H1 (cell line): ENCODE results near the gene XKR7. TPM values are rescaled to one million over a fixed set of nuclear protein-coding genes. Genes with fewer than 3 reads are reported as not detected.

Experiments
- CTCF ChIA-PET: fragments of 300-600 bp; sonication (Branson Sonifier 250); formaldehyde crosslinking; loops from one replicate; lab custom pipeline; 2021; ENCODE audit not compliant: partially characterized antibody; lab: Charles Lee
- POLR2A ChIA-PET: fragments of 300-600 bp; sonication (Branson Sonifier 250); formaldehyde crosslinking; loops from one replicate; lab custom pipeline; 2021; ENCODE audit warnings: inconsistent platforms; ENCODE audit not compliant: partially characterized antibody; lab: Charles Lee
- DNase-seq, 2 experiments: peaks; one replicate each; pipeline versions ENCODE4 v3.0.0 to v3.0.0-alpha.2; 2010 to 2022; ENCODE audit warnings: low spot score in 2 of 2, low read depth in 1 of 2, mixed read lengths in 1 of 2
- FAIRE-seq: peaks from 2 replicates; lab custom pipeline; 2011; peaks lifted over from hg19 to GRCh38; lab: Jason Lieb, UNC
- H2AFZ ChIP-seq: 2 replicates; pipeline ENCODE4 v1.8.1; 2012; ENCODE audit warnings: low read length, inconsistent platforms
- H2AK5ac ChIP-seq: 2 replicates; pipeline ENCODE4 v1.6.1; 2013; ENCODE audit warnings: low read depth, low read length
- H2BK120ac ChIP-seq: replicated peaks from 2 replicates; pipeline ENCODE3; 2013; ENCODE audit warnings: low read depth, low read length, inconsistent platforms
- H2BK12ac ChIP-seq: 2 replicates; pipeline ENCODE4 v1.6.1; 2013; ENCODE audit warnings: low read depth, low read length
- H2BK15ac ChIP-seq: 2 replicates; pipeline ENCODE4 v1.6.1; 2013; ENCODE audit warnings: low read length
- H2BK20ac ChIP-seq: 2 replicates; pipeline ENCODE4 v1.6.1; 2013; ENCODE audit warnings: low read length
- H2BK5ac ChIP-seq: 2 replicates; pipeline ENCODE4 v1.6.1; 2013; ENCODE audit warnings: low read depth, low read length
- H3K14ac ChIP-seq: 2 replicates; pipeline ENCODE4 v1.6.1; 2013; ENCODE audit warnings: inconsistent platforms; ENCODE audit not compliant: insufficient read length
- H3K18ac ChIP-seq: 2 replicates; pipeline ENCODE4 v1.6.1; 2013; ENCODE audit warnings: low read length; ENCODE audit errors: extremely low read depth
- H3K23ac ChIP-seq: 2 replicates; pipeline ENCODE4 v1.6.1; 2013; ENCODE audit warnings: inconsistent platforms; ENCODE audit not compliant: insufficient read length
- H3K23me2 ChIP-seq: 2 replicates; pipeline ENCODE4 v1.6.1; 2013; ENCODE audit warnings: low read depth, low read length
- H3K27ac ChIP-seq: 2 replicates; pipeline ENCODE4 v1.6.1; 2011; ENCODE audit warnings: low read depth, low read length, inconsistent platforms
- H3K27me3 ChIP-seq, 4 experiments: replicated peaks in 1 of 4; 1 replicate in 1 of 4; 2 replicates in 3 of 4; pipeline versions ENCODE4 v1.6.1 to v1.8.1; 2011 to 2013; ENCODE audit warnings: low read length in 3 of 4, mild to moderate bottlenecking in 3 of 4, inconsistent platforms in 2 of 4, mixed read lengths in 2 of 4, moderate library complexity in 1 of 4; ENCODE audit not compliant: control insufficient read depth in 3 of 4, insufficient read depth in 3 of 4; ENCODE audit errors: extremely low read depth in 1 of 4
- H3K36me3 ChIP-seq, 4 experiments: 2 replicates each; pipeline versions ENCODE4 v1.6.1 to v1.8.1; 2011 to 2013; ENCODE audit warnings: mild to moderate bottlenecking in 4 of 4, low read length in 3 of 4, moderate library complexity in 2 of 4, control low read depth in 1 of 4, inconsistent platforms in 1 of 4; ENCODE audit not compliant: insufficient read depth in 4 of 4, control insufficient read depth in 2 of 4
- H3K4ac ChIP-seq: replicated peaks from 2 replicates; pipeline ENCODE3; 2013; ENCODE audit warnings: low read length, low read depth, mixed read lengths, inconsistent platforms; ENCODE audit not compliant: insufficient read length
- H3K4me1 ChIP-seq, 4 experiments: replicated peaks in 1 of 4; 1 replicate in 1 of 4; 2 replicates in 3 of 4; pipeline versions ENCODE4 v1.6.1 to v1.8.1; 2011 to 2013; ENCODE audit warnings: low read length in 3 of 4, inconsistent platforms in 2 of 4, mixed read lengths in 1 of 4; ENCODE audit not compliant: insufficient read depth in 4 of 4, control insufficient read depth in 3 of 4
- H3K4me2 ChIP-seq, 2 experiments: 2 replicates each; pipeline versions ENCODE4 v1.6.1 to v1.8.1; 2011 to 2013; ENCODE audit warnings: low read depth in 2 of 2, low read length in 2 of 2, control low read depth in 1 of 2, inconsistent platforms in 1 of 2, mild to moderate bottlenecking in 1 of 2; ENCODE audit not compliant: insufficient read depth in 1 of 2
- H3K4me3 ChIP-seq, 4 experiments: fragments of 200-600, 300-600 bp in 1 of 4; sonication (generic), shearing (Covaris generic), sonication (Bioruptor Twin) in 1 of 4; 2 replicates each; pipeline versions ENCODE4 v1.5.1 to v1.8.1; 2011 to 2016; ENCODE audit warnings: low read length in 4 of 4, low read depth in 3 of 4, control low read depth in 2 of 4, inconsistent platforms in 2 of 4, mild to moderate bottlenecking in 2 of 4, mixed read lengths in 1 of 4, moderate library complexity in 1 of 4; ENCODE audit not compliant: insufficient read depth in 2 of 4; ENCODE audit errors: extremely low read depth in 1 of 4
- H3K56ac ChIP-seq: replicated peaks from 2 replicates; pipeline ENCODE3; 2013; ENCODE audit warnings: low read depth, mild to moderate bottlenecking, mixed read lengths, low read length, inconsistent platforms; ENCODE audit not compliant: insufficient read length
- H3K79me1 ChIP-seq: 2 replicates; pipeline ENCODE4 v1.6.1; 2013; ENCODE audit warnings: low read depth, low read length, control low read depth
- H3K79me2 ChIP-seq, 2 experiments: 2 replicates each; pipeline versions ENCODE4 v1.6.1 to v1.8.1; 2012 to 2013; ENCODE audit warnings: low read length in 2 of 2, mild to moderate bottlenecking in 2 of 2, inconsistent platforms in 1 of 2; ENCODE audit not compliant: insufficient read depth in 2 of 2, control insufficient read depth in 1 of 2
- H3K9ac ChIP-seq, 4 experiments: replicated peaks in 1 of 4; 1 replicate in 1 of 4; 2 replicates in 3 of 4; pipeline versions ENCODE4 v1.6.1 to v1.8.1; 2011 to 2013; ENCODE audit warnings: low read depth in 3 of 4, low read length in 3 of 4, control low read depth in 2 of 4, mild to moderate bottlenecking in 2 of 4, moderate library complexity in 2 of 4, inconsistent platforms in 1 of 4; ENCODE audit errors: extremely low read depth in 1 of 4
- H3K9me3 ChIP-seq, 2 experiments: 2 replicates each; pipeline versions ENCODE4 v1.6.1 to v1.8.1; 2012 to 2013; ENCODE audit warnings: mild to moderate bottlenecking in 2 of 2, moderate library complexity in 2 of 2, control low read depth in 1 of 2, inconsistent platforms in 1 of 2, low read depth in 1 of 2, low read length in 1 of 2, mixed read lengths in 1 of 2; ENCODE audit not compliant: insufficient read depth in 2 of 2
- H4K20me1 ChIP-seq, 2 experiments: replicated peaks in 1 of 2; 2 replicates each; pipeline versions ENCODE3 to v1.8.1; 2011 to 2013; ENCODE audit warnings: inconsistent platforms in 2 of 2, low read length in 2 of 2, mild to moderate bottlenecking in 1 of 2; ENCODE audit not compliant: insufficient read depth in 2 of 2, control insufficient read depth in 1 of 2
- H4K5ac ChIP-seq: 2 replicates; pipeline ENCODE4 v1.6.1; 2013; ENCODE audit warnings: low read length, low read depth, mixed read lengths, inconsistent platforms; ENCODE audit not compliant: insufficient read length
- H4K8ac ChIP-seq: 2 replicates; pipeline ENCODE4 v1.8.0; 2013; ENCODE audit warnings: mild to moderate bottlenecking, moderate library complexity, low read length, inconsistent platforms; ENCODE audit not compliant: insufficient read depth; ENCODE audit errors: extremely low read depth
- H4K91ac ChIP-seq: replicated peaks from 2 replicates; pipeline ENCODE3; 2013; ENCODE audit warnings: low read length, mixed read lengths, inconsistent platforms; ENCODE audit not compliant: insufficient read length
- CTCF ChIP-seq, 3 experiments: IDR thresholded peaks; 1 replicate in 2 of 3; 2 replicates in 1 of 3; pipeline versions ENCODE4 v1.5.1 to v1.6.1; 2011; ENCODE audit warnings: low read length in 3 of 3, mild to moderate bottlenecking in 3 of 3, inconsistent platforms in 2 of 3, low read depth in 1 of 3, moderate library complexity in 1 of 3; ENCODE audit not compliant: insufficient read depth in 1 of 3; ENCODE audit errors: control extremely low read depth in 1 of 3
- RBBP5 ChIP-seq: IDR thresholded peaks from 2 replicates; pipeline ENCODE4 v1.7.1; 2012; ENCODE audit warnings: low read depth, mild to moderate bottlenecking, inconsistent platforms, low read length, moderate library complexity, borderline replicate concordance
- SP1 ChIP-seq: IDR thresholded peaks from 2 replicates; pipeline ENCODE4 v1.6.1; 2011; ENCODE audit warnings: low read depth, low read length
- WGBS, 2 experiments: shearing (Covaris generic) in 1 of 2; methylation state at CpG; one replicate each; pipeline versions ENCODE4 v1.1.6 to v1.1.7; 2013 to 2015; ENCODE audit warnings: low lambda C conversion rate in 2 of 2, mixed read lengths in 2 of 2, inconsistent platforms in 1 of 2, low coverage in 1 of 2, missing lambda C conversion rate in 1 of 2; ENCODE audit not compliant: insufficient replicate concordance in 2 of 2, insufficient coverage in 1 of 2, insufficient read length in 1 of 2; ENCODE audit errors: extremely low coverage in 1 of 2, missing lambda C conversion rate in 1 of 2; 5-methylcytosine and 5-hydroxymethylcytosine counted together
- polyA plus RNA-seq, 7 experiments: library from polyadenylated mRNA; depleted of rRNA in 3 of 7; stranded (reverse) in 5 of 7; unstranded in 2 of 7; fragments of >200 nt in 5 of 7; fragments of 200-250 nt in 2 of 7; gene quantifications; 1 replicate in 5 of 7; 2 replicates in 1 of 7; 4 replicates in 1 of 7; pipeline versions ENCODE4 v1.2.1 to v1.2.3, GENCODE V29; 2011 to 2013; ENCODE audit warnings: missing spikeins in 2 of 7, mixed read lengths in 2 of 7
- total RNA-seq: library from RNA; stranded (reverse); fragmentation: NEBNext Ultra II Directional; extraction: Animal tissue kit (Norgen Biotek cat#: 25700); gene quantifications from 2 replicates; pipeline ENCODE4 v1.2.1, GENCODE V29; 2021

Gene XKR7
- total and polyA plus RNA-seq, 2 of the 8 experiments (the other 6 are each of a cell fraction or from before 2014, with no cell fraction given), result 1.8 to 2.4 TPM

DNA sequence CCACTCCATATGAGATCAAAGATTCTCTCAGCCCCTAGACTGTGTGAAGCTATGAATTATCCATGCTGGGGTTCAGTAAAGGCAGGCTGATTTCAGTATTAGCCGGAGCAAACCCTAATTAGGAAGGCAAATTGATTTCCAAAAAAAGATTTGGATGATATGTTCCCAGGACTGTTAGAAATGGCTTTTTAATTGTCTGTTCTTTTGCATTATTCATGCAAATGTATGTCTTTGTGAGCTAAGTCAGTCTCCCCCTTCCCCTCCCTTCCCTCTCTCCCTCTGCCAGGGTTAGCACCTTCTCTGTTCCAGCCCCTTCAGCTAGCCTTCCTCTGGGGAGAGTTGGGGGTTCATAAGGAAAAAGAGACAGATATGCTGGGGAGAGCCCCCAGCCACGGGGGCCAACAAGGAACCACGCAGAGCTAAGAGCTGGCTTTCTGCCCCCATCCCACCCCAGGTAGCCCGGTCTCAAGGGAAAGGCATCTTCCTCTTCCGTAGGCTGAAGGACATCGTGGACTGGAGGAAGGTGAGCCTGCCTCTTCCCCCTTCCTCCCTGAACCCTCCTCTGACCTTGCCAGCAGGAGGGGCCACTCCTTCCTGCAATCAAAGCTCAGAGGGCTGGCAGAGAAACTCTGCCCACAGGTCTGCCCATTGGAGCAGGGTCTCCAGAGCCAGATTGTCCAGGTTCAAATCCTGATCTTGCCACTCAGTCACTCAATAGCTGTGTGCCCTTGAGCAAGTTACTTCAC, 48.4 kb upstream of the XKR7 start:
- no peak for DNase-seq
- Histone ChIP-seq H3K4me1 (peaks cover 2 to 23% (median 17%) of the 10 kb centered on the region in 4 experiments), H3K9ac (no peak overlapping the region; a peak in 2 of 7 replicates), H2BK120ac (no peak overlapping the region), H3K4ac (no peak overlapping the region), H3K27me3 (no peaks in the 10 kb centered on the region), H4K91ac (no peak overlapping the region), H3K27ac (no peak overlapping the region), H4K8ac (no peak overlapping the region), H3K18ac (no peak overlapping the region; the same call in 1 of the 2 replicates), H4K20me1 (no peaks in the 10 kb centered on the region), H3K79me1 (no peaks in the 10 kb centered on the region), H4K5ac (no peak overlapping the region), H3K36me3 (no peaks in the 10 kb centered on the region), H3K79me2 (no peaks in the 10 kb centered on the region), H2BK20ac (peak overlapping the region; percentile 62; the same call in 1 of the 2 replicates), H3K4me2 (peak overlapping the region; percentile 3 to 38; a peak in 3 of 4 replicates), H2BK12ac (no peak overlapping the region; the same call in 1 of the 2 replicates), H2BK15ac (no peak overlapping the region), H2AK5ac (no peak overlapping the region), H3K14ac (no peak overlapping the region), H3K23ac (no peak overlapping the region), H3K9me3 (no peaks in the 10 kb centered on the region), H3K23me2 (no peaks in the 10 kb centered on the region), H2BK5ac (no peak overlapping the region), H3K4me3 (0 out of 8 replicates have a peak overlapping the region, but pooled peaks of 1 of the 4 experiments have one; percentile 14), H3K56ac (no peak overlapping the region), H2AFZ (peak overlapping the region; percentile 33; the same call in 1 of the 2 replicates)
- 61% methylated on average over 6 of the region's 6 CpGs; no CpG with 5 or more reads in 1 of the 2 experiments for WGBS, 2 experiments
- ChIA-PET POLR2A (interaction anchor here (1.8 to 2.0 kb wide), 2 partner anchors 9 to 11 kb away, joined by 6 to 9 read pairs; no protein-coding TSS in a partner anchor), CTCF (interaction anchor here (0.8 to 3.0 kb wide), 15 partner anchors 13 to 96 kb away, joined by 3 to 19 read pairs (median 4); partner anchors contain the start of gene PDRG1)
- TF ChIP-seq CTCF (IDR thresholded peaks at IDR 0.05; ENCODE audit: control extremely low read depth in 1 of 3, insufficient read depth in 1 of 3, low read depth in 1 of 3, low read length in 3 of 3), result peak in 1 of 3 experiments; percentile 10; a peak in 1 of 4 replicates
- no peak for TF ChIP-seq RBBP5
- TF ChIP-seq SP1, result no peak
- no peak for FAIRE-seq
